Stimulated activated CD4-positive, alpha-beta T cell treated with anti-CD3 and anti-CD28 coated beads, Interleukin-1b, Interleukin-23, amount 100 ng/mL, for 24 hours (primary cell): Measurements from ENCODE around the gene CCDC170.
"Not testable (repeated sequence)": the region's sequence is repeated elsewhere in the genome, so short reads cannot be mapped to it uniquely, and the experiment has no call there.

Source experiments
- DNase-seq, 4 experiments: peaks; one replicate each; pipeline ENCODE4 v3.0.0-alpha.2; 2020; ENCODE audit warnings: low read depth in 4 of 4, low spot score in 1 of 4

Gene CCDC170

DNA sequence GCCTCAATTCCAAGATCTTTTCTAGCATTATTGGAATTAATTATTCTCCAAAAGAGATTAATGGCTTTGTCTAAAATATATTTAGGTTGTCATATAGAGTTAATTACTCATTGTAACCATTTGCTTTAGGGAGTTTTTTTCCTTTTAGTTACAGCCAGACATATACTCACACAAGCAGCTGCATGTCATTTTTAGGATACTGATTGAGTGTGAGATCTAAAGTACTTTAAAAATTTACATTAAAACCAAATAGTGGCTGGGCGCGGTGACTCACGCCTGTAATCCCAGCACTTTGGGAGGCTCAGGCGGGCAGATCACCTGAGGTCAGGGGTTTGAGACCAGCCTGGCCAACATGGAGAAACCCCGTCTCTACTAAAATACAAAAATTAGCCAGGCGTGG lies 51.1 kb downstream of the CCDC170 start:
- DNase-seq = not testable (repeated sequence)

DNA sequence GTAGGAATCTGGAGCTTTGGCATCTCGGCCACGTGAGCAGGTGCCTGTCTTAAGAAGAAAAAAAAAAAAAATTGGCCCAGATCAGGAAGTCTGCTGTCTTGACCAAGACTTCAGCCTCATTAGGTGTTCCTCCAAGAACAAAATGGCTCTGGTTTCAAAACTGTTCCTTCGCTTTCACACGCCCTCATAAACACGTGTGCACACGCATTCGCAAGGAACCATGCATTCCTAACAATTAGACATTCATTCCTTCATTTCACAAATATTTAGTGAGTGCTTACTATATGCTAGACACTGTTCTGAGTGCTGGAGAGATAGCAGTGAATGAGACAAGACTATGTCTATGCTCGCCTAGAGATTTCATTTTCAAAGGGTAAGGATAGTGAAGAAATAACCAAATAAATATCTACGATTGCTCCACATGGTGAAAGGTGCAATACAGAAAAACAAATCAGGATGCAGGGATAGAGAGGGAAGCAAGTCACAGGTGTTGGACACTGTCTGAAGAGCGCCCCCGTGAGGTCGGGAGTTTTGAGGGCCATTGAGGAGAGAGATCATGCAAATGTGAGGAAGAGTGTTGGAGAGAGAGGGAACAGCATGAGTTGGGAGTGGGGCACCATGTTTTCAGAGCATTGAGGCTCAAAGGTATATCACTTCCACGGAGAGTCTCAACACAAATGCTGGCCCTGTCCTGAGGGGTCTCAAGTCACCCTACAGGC lies 53.3 kb downstream of the CCDC170 start:
- DNase-seq = no peak

DNA sequence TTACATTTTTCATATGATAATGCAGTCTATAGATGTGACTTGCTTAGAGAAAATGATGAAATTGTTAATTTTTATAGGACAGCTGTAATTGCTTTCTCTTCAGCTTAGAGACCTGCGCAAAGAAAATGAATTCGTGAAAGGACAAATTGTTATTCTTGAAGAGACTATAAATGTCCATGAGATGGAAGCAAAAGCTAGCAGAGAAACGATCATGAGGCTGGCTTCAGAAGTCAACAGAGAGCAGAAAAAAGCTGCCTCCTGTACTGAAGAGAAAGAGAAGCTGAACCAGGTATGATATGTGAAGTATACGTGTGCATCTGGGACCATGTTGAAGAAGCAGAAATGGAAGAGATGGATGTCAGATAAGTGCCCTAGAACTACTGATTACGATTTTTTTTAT lies 54.4 kb downstream of the CCDC170 start:
- no peak for DNase-seq

DNA sequence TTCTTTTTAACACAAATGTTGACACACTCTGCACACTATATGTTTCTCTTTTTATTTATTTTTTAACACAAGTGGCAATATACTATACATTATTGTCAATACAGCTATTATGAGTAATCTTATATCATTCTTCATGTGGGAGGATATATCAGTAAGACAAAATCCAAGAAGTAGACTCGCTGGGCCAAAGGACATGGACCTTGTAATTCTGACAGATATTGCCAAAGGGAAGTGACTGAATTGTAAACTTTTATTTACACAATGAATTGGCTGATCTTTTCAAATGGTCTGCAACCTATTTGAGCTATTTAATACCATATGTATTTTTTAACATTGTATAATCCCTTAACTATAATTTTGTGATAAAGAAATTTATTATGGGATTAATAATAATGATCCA lies 56.0 kb downstream of the CCDC170 start:
- no peak for DNase-seq

- DNase-seq = no peak
These were observed 56.8 kb downstream of the CCDC170 start for GRCh38 chr6:151550618-151551017.

- no peak for DNase-seq
These were observed 57.5 kb downstream of the CCDC170 start for GRCh38 chr6:151551223-151551857.

- no peak for DNase-seq
These were observed 59.8 kb downstream of the CCDC170 start for GRCh38 chr6:151553416-151554165.

DNA sequence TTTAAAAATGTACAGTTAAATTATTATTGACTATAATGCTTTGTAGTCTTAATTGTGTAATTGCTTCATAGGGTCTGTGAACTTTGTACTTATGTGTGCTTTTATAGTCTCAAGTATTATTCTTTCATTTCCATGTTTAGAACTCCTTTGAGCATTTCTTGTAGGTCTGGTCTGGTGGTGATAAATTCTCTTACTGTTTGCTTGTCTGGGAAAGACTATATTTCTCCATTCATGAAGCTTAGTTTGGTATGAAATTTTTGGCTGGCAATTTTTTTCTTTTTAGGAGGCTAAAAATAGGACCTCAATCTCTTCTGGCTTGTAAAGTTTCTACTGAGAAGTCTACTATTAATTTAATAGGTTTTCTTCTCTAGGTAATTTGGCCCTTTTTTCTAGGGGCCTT lies 67.4 kb downstream of the CCDC170 start:
- DNase-seq = no peak

GRCh38 chr6:151564654-151565053 lies 70.8 kb downstream of the CCDC170 start:
- DNase-seq = no peak

DNA sequence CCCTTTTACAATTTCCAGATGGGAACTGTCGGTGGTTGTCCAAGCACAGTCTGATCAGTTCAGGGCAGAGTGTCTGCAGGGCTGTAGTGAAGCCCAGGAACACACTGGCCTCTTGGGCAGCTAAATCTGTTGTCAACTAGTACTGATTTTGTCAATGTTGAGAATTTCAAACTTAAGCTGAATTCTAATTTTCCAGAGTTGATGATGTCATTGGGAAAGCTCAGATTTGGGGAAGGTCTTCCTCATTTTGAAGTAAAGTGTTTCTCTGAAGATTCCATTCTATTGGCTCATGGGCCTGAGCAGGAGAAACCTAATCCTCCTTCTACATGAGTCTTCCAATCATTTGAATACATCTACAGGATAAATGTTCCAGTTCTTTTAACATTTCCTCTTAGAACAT lies 72.1 kb downstream of the CCDC170 start:
- DNase-seq = no peak

GRCh38 chr6:151566557-151566956 lies 72.7 kb downstream of the CCDC170 start:
- no peak for DNase-seq

- no peak for DNase-seq
These were observed 82.8 kb downstream of the CCDC170 start for GRCh38 chr6:151576633-151577032.

GRCh38 chr6:151577257-151577656 lies 83.4 kb downstream of the CCDC170 start:
- DNase-seq = no peak

GRCh38 chr6:151585741-151586140 lies 91.9 kb downstream of the CCDC170 start:
- no peak for DNase-seq

- no peak for DNase-seq
These were observed 95.8 kb downstream of the CCDC170 start for GRCh38 chr6:151589667-151590066.

- DNase-seq = no peak
These were observed 96.9 kb downstream of the CCDC170 start for GRCh38 chr6:151590742-151591141.

DNA sequence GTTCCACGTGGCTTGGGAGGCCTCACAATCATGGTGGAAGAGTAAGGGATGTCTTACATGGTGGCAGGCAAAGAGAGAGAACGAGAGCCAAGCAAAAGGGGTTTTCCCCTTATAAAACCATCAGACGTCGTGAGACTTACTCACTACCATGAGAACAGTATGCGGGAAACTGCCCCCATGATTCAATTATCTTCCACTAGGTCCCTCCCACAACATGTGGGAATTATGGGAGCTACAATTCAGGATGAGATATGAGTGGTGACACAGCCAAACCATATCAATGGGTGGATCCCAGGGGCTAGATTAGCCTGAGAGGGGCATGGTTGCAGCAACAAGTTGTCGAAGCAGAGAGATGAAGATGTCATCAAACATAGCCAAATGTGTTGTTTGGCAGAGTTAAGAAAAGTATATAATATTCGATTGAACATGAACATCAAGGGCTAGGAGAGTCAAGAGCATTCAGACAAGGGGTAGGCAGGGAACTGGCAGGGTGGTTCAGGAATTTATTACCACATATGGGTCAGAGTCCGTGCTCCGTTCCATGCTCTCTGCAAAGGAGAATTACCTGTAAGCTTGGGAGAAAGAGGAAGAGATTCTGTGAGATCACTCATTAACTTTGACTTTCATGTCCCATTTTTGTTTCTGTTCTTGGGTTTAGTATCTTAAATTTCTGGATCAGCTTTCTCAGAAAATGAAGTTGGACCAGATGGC lies 98.8 kb downstream of the CCDC170 start:
- DNase-seq = no peak

DNA sequence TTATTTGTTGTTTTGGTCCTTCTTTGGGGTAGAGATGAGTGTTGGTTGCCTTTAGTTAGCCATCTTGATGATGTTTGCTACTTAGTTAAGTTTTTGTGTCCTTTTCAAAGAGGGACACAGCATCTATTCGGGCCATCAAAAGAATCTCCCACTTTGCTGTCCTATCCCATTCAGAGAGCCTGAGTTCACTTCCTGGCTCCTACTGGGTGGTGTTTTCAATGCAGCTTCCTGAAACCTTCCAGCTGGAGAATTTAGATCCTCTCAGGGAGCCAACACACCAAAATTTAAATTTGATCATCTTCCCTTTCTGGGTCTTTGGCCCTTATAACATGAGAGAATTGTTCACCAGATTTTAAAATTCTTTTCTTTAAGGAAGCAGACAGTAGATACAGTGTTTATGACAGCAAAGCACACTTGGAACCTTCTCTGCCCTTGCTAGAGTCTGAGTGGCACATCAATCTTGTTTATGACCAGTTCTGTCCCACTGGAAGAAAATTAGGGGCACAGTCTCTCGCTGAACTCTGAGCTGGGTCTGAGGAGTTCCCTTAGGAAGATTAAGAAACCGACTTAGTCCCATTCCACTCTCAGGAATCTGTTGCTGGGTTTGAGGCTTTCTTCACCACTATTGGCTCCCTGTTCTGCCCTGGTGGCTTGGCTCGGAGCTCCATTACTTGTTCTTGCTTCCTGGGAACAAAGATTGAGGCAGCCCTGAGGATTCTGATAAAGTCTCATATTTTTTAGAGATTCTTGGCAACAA lies 115.5 kb downstream of the CCDC170 start:
- no peak for DNase-seq

GRCh38 chr6:151610326-151610725 lies 116.5 kb downstream of the CCDC170 start:
- DNase-seq = no peak

DNA sequence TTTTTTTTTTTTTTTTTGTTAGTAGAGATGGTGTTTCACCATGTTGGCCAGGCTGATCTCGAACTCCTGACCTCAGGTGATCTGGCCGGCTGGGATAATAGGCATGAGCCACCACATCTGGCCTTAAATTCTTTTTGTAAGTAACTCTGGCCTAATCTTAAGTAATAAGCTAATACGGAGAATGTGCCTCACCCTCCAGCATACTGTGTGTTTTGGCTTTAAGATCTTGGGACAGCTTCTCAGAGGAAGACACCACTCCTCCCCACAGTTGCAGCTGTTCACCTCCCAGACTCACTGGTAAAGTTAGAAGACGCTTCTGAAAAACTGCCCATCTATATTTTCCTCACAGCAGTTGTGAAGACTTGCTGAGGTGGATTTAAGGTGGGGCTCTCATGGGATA lies 120.8 kb downstream of the CCDC170 start:
- no peak for DNase-seq

GRCh38 chr6:151616091-151616513 lies 122.3 kb downstream of the CCDC170 start:
- no peak for DNase-seq
